OCI-LY7 (cell line): Measurements from ENCODE around the gene SLC25A42. TPM values are rescaled to one million over a fixed set of nuclear protein-coding genes. Genes with fewer than 3 reads are reported as not detected.

ENCODE experiments used
- BruUV-seq: library from RNA; stranded (reverse); fragments of 400-500 nt; replicated peaks from 2 replicates; lab custom pipeline; 2021; lab: Mats Ljungman, UMichigan
- CTCF ChIA-PET: fragments of 300-600 bp; sonication (Branson Sonifier 250); formaldehyde crosslinking; loops from one replicate; lab custom pipeline; 2022; ENCODE audit warnings: antibody characterized with exemption; ENCODE audit not compliant: unreplicated experiment; lab: Charles Lee
- POLR2A ChIA-PET: fragments of 300-600 bp; sonication (Branson Sonifier 250); formaldehyde crosslinking; loops from one replicate; lab custom pipeline; 2022; ENCODE audit warnings: antibody characterized with exemption; lab: Charles Lee
- DNase-seq: peaks from one replicate; pipeline ENCODE4 v3.0.0-alpha.2; 2015; ENCODE audit warnings: low spot score
- H2AFZ ChIP-seq: fragments of 200-600 bp; sonication (generic), shearing (Covaris generic); 2 replicates; pipeline ENCODE4 v1.6.1; 2014; ENCODE audit warnings: mild to moderate bottlenecking, antibody characterized with exemption, low read length, moderate library complexity
- H3K27ac ChIP-seq: fragments of 200-600 bp; sonication (generic); 2 replicates; pipeline ENCODE4 v1.5.1; 2014; ENCODE audit warnings: mixed run types, low read depth, mild to moderate bottlenecking, moderate library complexity, low read length, inconsistent platforms; ENCODE audit not compliant: poor library complexity, severe bottlenecking
- H3K36me3 ChIP-seq: fragments of 200-600 bp; sonication (generic); 2 replicates; pipeline ENCODE4 v1.6.1; 2014; ENCODE audit warnings: mild to moderate bottlenecking, antibody characterized with exemption, low read length, moderate library complexity, mixed read lengths; ENCODE audit not compliant: insufficient read depth
- H3K4me1 ChIP-seq: fragments of 200-600 bp; sonication (generic); 2 replicates; pipeline ENCODE4 v1.5.1; 2014; ENCODE audit warnings: mild to moderate bottlenecking, low read length; ENCODE audit not compliant: insufficient read depth, poor library complexity, severe bottlenecking
- H3K4me2 ChIP-seq: fragments of 200-600 bp; sonication (generic); 2 replicates; pipeline ENCODE4 v1.6.1; 2014; ENCODE audit warnings: mild to moderate bottlenecking, low read length
- H3K4me3 ChIP-seq: fragments of 200-600 bp; sonication (generic); 2 replicates; pipeline ENCODE4 v1.5.1; 2014; ENCODE audit warnings: mild to moderate bottlenecking, low read depth, low read length; ENCODE audit not compliant: poor library complexity, severe bottlenecking
- H3K79me2 ChIP-seq: fragments of 200-600 bp; sonication (generic); 2 replicates; pipeline ENCODE4 v1.6.1; 2016; ENCODE audit warnings: low read depth, mild to moderate bottlenecking, low read length, moderate library complexity, mixed read lengths; ENCODE audit not compliant: insufficient read depth
- H3K9me2 ChIP-seq: fragments of 200-600 bp; sonication (generic); 2 replicates; pipeline ENCODE4 v1.6.1; 2016; ENCODE audit warnings: mild to moderate bottlenecking, low read length, mixed read lengths; ENCODE audit not compliant: insufficient read depth
- H3K9me3 ChIP-seq: fragments of 200-600 bp; sonication (generic); 2 replicates; pipeline ENCODE4 v1.6.1; 2014; ENCODE audit warnings: mild to moderate bottlenecking, mixed run types, low read length, mixed read lengths
- H4K20me1 ChIP-seq: fragments of 200-600 bp; sonication (generic); 2 replicates; pipeline ENCODE4 v1.6.1; 2014; ENCODE audit warnings: mild to moderate bottlenecking, antibody characterized with exemption, low read length, moderate library complexity, mixed read lengths; ENCODE audit not compliant: insufficient read depth
- CTCF ChIP-seq: fragments of 200-600 bp; sonication (generic); conservative IDR thresholded peaks from 2 replicates; pipeline ENCODE4 v1.5.1; 2014; ENCODE audit warnings: mild to moderate bottlenecking, antibody characterized with exemption, low read length, moderate library complexity, mixed read lengths
- EZH2phosphoT487 ChIP-seq: fragments of 200-600 bp; sonication (generic); IDR thresholded peaks from 2 replicates; pipeline ENCODE4 v1.6.1; 2018; ENCODE audit warnings: low read depth, borderline replicate concordance, mild to moderate bottlenecking, mixed run types, antibody characterized with exemption, low read length, moderate library complexity, mixed read lengths
- intact Hi-C: fragments of 100-400 bp; cut with micrococcal nuclease; formaldehyde crosslinking; loops from one replicate; pipeline ENCODE4 v1.10.0; 2022; ENCODE audit not compliant: unreplicated experiment
- total RNA-seq, 2 experiments: library from RNA; depleted of rRNA in 1 of 2; stranded (reverse); fragments of >200 nt in 1 of 2; shearing (Covaris generic) in 1 of 2; gene quantifications; 2 replicates each; pipeline ENCODE4 v1.2.3, GENCODE V29; 2014 to 2022

The SLC25A42 gene
- total RNA-seq, 2 experiments from 2014 or later: 13.8 to 23.4 TPM

DNA sequence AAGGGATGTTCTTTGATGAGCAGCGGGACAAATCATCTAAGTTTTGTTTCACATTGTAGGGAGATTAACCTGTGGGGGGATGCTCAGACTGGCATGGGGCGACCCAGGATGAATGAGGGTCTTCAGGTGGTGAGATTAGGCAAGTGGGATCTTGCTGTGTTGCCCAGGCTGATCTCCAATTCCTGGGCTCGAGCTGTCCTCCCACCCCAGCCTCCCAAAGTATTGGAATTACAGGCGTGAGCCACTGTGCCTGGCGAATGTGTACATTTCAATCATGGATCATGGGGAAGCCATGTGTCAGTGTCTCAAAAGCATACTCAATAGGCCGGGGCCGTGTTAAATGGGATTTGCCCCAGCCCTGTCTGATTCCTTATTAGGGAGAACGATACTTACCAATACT is 8.1 kb downstream of the SLC25A42 start:
- CTCF ChIA-PET: no interaction called here

DNA sequence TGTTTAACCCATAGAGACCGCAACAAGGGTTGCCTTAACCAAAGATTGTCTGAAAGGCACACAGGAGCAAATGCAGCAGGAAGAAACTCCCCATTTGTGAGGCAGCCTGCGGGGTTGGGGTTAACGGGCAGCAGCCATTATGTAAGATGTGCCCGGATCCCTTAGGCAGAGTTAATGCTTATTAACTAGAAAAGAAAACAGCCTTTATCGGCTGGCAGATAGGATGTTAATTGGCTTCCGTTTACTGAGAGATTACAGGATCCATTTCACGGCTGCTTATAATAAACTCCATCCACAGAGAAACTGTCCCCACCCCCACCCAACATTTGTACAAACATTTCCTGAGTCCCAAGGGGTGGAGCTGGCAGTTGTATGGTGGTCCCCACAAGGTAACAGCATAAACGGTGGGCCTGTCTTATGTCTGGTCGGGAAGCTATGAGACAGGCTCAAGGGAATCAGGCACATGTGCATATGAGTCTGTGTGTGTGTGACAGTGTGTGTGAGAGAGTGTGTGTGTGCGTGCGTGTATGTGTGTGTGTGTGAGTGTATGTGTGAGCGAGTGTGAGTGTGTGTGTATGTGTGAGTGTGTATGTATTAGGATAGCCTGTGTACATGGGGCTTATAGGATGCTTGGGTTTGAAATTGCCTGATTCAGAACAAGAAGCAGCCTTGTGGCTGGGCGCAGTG is 10.5 kb downstream of the SLC25A42 start:
- H3K4me3 ChIP-seq: no peak overlapping the region

More for the DNA sequence above, 8.1 kb downstream of the SLC25A42 start:
- Histone ChIP-seq H3K36me3 (peaks cover 5% of the 10 kb centered on the region; the same call in 1 of the 2 replicates), H3K4me2 (no peak overlapping the region), H3K9me2 (no peaks in the 10 kb centered on the region), H4K20me1 (no peaks in the 10 kb centered on the region), H3K79me2 (no peaks in the 10 kb centered on the region), H3K4me3 (no peak overlapping the region), H2AFZ (no peak overlapping the region), H3K9me3 (no peaks in the 10 kb centered on the region), H3K4me1 (peaks cover 17% of the 10 kb centered on the region), H3K27ac (no peak overlapping the region)
- DNase-seq: no peak
- intact Hi-C loops: no loop called here
- no TSS peak for BruUV-seq
- TF ChIP-seq EZH2phosphoT487: no peak
- TF ChIP-seq CTCF: no peak
- POLR2A ChIA-PET: no interaction called here

More for the DNA sequence above, 10.5 kb downstream of the SLC25A42 start:
- Histone ChIP-seq H3K27ac (no peak overlapping the region), H3K9me3 (no peaks in the 10 kb centered on the region), H3K9me2 (no peaks in the 10 kb centered on the region), H3K36me3 (peaks cover 5% of the 10 kb centered on the region; the same call in 1 of the 2 replicates), H3K4me2 (no peak overlapping the region), H2AFZ (no peak overlapping the region), H3K79me2 (no peaks in the 10 kb centered on the region), H4K20me1 (no peaks in the 10 kb centered on the region), H3K4me1 (peaks cover under 1% of the 10 kb centered on the region)
- no TSS peak for BruUV-seq
- POLR2A ChIA-PET: no interaction called here
- no peak for DNase-seq
- CTCF ChIA-PET: no interaction called here
- intact Hi-C loops: no loop called here
- TF ChIP-seq CTCF (no peak), EZH2phosphoT487 (no peak)
